Activated naive CD4-positive, alpha-beta T cell (primary cell): ENCODE measurements around the gene THNSL1.
A peak's percentile ranks its signal among the peaks of the same experiment; 100 is the strongest.
"Not testable (repeated sequence)": the region's sequence is repeated elsewhere in the genome, so short reads cannot be mapped to it uniquely, and the experiment has no call there.

Experiments
- DNase-seq, 4 experiments: peaks; one replicate each; lab custom pipeline; 2025; lab: John Stamatoyannopoulos, UW

The THNSL1 gene

DNA sequence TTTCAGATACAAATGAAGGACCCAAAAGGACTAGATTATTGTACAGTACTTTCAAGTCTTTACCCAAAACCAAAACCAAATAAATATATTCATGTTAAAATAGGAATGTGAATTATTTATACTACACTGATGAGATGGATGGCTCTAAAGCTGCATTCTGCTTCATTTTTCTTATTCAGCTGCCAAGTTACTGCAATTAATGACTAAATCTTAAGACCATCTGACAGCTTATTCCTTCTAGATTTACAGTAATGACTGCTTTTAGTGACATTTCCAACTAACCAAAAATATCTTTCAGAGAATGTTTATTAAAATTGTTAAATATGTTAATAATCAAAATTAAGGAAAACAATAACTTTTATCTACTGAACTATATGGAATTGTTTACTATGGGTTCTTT, 21.3 kb upstream of the THNSL1 start:
- no peak for DNase-seq

DNA sequence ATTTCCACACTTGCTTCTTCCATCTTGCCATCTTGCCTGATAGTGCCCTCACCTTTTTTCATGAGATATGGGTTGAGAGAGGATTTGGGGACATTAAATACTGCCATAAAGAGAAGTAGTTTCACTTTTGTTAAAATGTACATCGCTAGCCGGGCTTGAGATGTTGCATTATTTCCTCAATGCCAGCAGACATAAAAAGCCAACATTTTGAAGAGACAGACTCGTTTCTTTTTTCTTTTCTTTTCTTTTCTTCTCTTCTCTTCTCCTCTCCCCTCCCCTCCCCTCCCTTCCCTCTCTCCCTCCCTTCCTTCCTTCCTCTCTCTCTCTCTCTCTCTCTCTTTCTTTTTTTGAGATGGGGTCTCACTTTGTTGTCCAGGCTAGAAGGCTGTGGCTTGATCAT, 18.4 kb upstream of the THNSL1 start:
- DNase-seq, result no peak

- not testable (repeated sequence) for DNase-seq
Observed at GRCh38 chr10:25011591-25011990, 4.8 kb upstream of the THNSL1 start.

- no peak for DNase-seq
Observed at GRCh38 chr10:25014579-25014978, 1.8 kb upstream of the THNSL1 start.

- peak; percentile 72 to 91 (median 81) for DNase-seq
Observed at GRCh38 chr10:25015828-25016375, 510 bp upstream of the THNSL1 start, which contains the start of gene ENKUR. Gene ENKUR (minus strand): TSS chr10:25016158. CDS start chr10:25015936, 222 bp downstream.

GRCh38 chr10:25017154-25017590, 760 bp downstream of the THNSL1 start:
- no peak for DNase-seq

DNA sequence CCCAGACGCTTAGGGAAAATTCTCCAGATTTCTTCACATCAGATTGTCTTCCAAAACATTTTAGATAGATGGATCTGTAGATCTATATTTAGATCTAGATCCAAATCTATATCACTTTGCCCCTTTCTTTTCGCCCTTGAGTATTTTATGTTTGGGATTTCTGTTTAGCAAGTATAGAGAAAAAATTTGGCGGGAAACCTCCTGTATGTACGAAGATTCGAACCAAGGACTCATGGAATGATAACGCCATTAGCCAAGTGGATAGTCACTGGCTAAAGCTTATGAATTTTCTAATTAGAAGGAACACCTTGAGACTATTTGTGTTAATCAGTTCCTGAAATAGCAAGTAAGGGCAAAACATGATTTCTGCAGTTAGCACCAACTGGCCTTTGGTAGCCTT, 1.2 kb downstream of the THNSL1 start:
- DNase-seq, result no peak

GRCh38 chr10:25018703-25019102, 2.3 kb downstream of the THNSL1 start:
- no peak for DNase-seq

DNA sequence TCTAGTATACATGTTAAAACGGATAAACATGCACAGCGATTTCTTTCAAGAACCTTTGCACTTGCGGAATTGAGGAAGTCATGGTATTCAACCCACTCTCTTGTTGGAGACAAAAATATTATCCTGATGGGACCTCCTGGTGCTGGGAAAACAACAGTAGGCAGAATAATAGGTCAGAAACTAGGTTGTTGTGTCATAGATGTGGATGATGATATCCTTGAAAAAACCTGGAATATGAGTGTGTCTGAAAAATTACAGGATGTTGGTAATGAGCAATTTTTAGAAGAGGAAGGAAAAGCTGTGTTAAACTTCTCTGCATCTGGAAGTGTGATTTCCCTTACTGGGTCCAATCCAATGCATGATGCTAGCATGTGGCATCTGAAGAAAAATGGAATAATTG, 6.9 kb downstream of the THNSL1 start:
- DNase-seq, result no peak

DNA sequence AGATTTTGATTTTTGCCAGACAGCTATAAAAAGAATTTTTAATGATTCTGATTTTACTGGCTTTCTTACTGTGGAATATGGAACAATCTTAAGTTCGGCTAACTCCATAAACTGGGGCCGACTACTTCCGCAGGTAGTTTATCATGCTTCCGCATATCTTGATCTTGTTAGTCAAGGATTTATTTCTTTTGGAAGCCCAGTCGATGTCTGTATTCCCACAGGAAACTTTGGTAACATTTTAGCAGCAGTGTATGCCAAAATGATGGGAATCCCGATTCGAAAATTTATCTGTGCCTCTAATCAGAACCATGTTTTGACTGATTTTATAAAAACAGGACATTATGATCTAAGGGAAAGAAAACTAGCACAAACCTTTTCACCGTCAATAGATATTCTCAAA, 8.1 kb downstream of the THNSL1 start:
- DNase-seq, result no peak

DNA sequence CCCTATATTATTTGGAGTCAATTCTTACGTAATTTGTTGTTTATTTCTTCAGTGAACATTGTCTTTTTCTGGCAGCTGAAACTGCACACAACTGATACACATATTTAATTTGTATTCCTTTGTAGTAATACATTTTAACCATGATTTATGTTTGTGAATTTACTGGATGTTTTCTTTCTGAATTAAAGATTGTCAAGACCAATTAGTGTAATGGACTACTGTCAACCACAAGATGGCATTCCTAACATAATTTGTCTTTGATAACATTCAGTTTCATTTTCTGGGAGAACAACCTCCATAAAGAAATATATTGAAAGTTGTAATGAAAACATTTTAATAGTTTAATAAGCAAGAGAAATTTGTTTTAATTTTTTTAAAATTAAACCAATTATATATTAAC, 10.1 kb downstream of the THNSL1 start:
- DNase-seq, result no peak

GRCh38 chr10:25028711-25029110, 12.3 kb downstream of the THNSL1 start:
- no peak for DNase-seq

- DNase-seq, result no peak
Observed at GRCh38 chr10:25029519-25029918, 13.1 kb downstream of the THNSL1 start.

DNA sequence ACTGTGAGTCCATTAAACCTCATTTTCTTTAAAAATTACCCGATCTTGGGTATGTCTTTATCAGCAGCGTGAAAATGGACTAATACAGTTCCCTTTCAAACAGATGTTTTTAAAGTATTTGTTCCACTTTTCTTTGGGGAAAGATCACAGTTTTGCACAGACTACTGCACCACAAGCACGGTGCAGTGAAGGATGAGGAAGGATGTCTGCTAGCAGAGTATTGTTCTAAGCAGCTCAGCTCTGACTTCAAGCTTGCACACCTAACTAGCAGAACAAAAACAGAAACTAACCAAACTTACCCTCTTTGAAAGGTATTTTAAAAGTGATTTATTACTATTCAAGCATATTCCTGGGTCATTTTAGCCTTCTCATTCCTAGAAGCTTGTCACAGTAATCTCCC, 20.0 kb downstream of the THNSL1 start:
- no peak for DNase-seq

DNA sequence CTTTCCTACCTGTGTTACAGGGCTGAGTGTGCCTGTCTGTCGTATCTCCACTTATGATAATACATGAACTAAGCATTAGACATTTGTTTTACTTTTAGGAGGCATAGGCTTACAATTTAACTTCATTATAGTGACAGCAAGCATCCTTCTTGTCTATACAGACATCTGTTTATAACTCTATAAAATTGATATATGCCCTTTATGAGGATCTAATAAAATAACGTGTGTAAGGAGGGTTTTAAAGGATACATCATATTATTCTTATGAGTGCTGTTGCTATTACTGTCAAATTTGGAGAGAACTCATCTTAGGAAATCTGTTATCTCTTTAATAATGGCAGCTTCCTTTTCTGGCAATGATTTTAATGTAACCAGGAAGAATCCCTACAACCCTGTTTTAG, 21.9 kb downstream of the THNSL1 start:
- no peak for DNase-seq

DNA sequence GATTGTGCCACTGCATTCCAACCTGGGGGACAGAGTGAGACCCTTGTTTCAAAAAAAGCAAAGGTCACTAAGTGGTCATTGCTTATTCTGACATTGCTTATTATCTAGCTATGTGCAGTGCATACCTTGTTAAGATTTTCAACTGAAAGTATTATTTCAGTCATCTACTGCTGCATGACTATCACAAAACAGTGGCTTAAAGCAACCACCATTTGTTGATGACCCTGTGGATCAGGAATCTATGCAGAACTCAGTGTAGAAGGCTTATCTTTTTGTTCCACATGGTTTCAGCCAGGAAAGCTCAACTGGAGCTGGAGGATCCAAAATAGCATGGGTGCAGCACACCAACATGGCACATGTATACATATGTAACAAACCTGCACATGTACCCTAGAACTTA, 23.1 kb downstream of the THNSL1 start:
- DNase-seq, result no peak

- no peak for DNase-seq
Observed at GRCh38 chr10:25046641-25047040, 30.2 kb downstream of the THNSL1 start.

- no peak for DNase-seq
Observed at GRCh38 chr10:25047088-25047487, 30.7 kb downstream of the THNSL1 start.

- DNase-seq, result no peak
Observed at GRCh38 chr10:25047591-25048301, 31.3 kb downstream of the THNSL1 start.

- no peak for DNase-seq
Observed at GRCh38 chr10:25048450-25048849, 32.0 kb downstream of the THNSL1 start.

- DNase-seq, result no peak
Observed at GRCh38 chr10:25049966-25050365, 33.6 kb downstream of the THNSL1 start.

DNA sequence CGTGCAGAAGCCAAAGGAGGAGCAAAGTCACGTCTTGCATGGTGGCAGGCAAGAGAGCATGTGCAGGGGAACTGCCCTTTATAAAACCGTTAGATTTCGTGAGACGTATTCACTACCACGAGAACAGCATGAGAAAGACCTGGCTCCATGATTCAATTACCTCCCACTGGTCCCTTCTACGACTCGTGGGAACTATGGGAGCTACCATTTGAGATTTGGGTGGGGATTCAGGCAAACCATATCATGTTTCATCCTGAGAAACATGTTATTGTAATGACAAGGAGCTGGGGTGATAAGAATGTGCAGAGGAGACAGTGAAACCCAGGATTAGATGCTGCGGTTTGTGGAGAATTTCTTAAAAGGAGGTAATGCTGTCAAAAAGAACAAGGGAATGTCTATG, 34.0 kb downstream of the THNSL1 start:
- DNase-seq, result no peak

DNA sequence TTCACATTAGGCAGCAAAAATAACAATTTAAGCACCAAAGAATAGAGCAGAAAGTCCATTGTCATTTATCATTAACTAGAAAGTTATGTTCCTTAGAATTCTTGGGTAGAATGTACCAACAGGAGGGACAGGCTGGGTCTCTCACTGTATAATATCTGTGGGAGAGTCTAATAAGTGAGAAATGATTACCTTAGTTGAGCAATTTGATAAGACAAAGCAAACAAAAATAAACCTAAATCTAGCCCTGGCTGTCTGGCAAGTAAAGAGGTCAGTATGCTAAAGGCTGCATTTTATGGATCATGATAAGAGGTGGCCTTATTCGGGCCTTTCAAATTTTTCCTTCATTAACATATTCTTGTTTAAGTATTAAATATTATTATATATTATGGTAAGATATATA, 35.6 kb downstream of the THNSL1 start:
- no peak for DNase-seq

GRCh38 chr10:25056726-25057125, 40.3 kb downstream of the THNSL1 start:
- no peak for DNase-seq
